HG02938 (cell line): ENCODE measurements around the gene FFAR1.
"Not testable (repeated sequence)": the region's sequence is repeated elsewhere in the genome, so short reads cannot be mapped to it uniquely, and the experiment has no call there.

ENCODE experiments used
- ATAC-seq: cut with Tn5 transposase; IDR thresholded peaks from one replicate; pipeline ENCODE4 v1.9.1; 2021; ENCODE audit warnings: mild to moderate bottlenecking, moderate library complexity; ENCODE audit not compliant: unreplicated experiment

FFAR1 gene

DNA sequence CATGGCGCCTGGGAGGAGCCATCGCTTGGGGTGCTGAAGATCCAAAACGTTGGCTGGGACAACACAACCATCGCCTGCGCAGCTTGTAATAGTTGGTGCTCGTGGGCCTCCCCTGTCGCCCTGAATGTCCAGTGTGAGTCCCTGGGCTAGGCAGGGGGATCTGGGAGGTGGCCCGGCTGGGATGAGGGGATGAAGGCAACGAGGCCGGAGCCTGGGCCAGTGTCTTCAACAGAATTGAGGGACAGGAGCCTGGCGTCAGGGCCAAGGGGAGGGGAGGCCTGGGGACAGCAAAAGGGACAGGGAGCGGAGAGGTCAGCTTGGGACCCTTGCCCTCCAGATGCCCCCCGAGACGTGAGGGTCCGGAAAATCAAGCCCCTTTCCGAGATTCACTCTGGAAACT lies 6.7 kb upstream of the FFAR1 start:
- no peak for ATAC-seq

DNA sequence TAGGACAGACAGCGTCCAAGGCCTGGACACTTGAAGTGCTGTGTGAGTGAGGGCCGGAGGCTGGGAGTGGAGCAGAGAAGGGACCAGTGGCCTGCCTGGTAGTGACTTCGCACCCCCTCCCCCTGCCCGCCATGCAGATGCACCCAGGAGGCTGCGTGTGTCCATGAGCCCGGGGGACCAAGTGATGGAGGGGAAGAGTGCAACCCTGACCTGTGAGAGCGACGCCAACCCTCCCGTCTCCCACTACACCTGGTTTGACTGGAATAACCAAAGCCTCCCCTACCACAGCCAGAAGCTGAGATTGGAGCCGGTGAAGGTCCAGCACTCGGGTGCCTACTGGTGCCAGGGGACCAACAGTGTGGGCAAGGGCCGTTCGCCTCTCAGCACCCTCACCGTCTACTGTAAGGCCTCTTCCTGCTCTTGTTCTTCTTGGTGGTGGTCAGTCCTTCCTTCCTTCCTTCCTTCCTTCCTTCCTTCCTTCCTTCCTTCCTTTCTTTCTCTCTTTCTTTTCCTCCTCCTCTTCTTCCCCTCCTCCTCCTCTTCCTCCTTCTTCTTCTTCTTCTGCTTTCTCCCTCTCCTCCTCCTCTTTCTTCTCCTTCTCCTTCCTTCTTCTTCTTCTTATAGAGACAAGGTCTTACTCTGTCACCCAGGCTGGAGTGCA lies 6.0 kb upstream of the FFAR1 start:
- ATAC-seq: no peak

GRCh38 chr19:35342430-35342829 lies 5.3 kb upstream of the FFAR1 start:
- no peak for ATAC-seq

GRCh38 chr19:35344511-35345031 lies 3.1 kb upstream of the FFAR1 start:
- ATAC-seq: no peak

DNA sequence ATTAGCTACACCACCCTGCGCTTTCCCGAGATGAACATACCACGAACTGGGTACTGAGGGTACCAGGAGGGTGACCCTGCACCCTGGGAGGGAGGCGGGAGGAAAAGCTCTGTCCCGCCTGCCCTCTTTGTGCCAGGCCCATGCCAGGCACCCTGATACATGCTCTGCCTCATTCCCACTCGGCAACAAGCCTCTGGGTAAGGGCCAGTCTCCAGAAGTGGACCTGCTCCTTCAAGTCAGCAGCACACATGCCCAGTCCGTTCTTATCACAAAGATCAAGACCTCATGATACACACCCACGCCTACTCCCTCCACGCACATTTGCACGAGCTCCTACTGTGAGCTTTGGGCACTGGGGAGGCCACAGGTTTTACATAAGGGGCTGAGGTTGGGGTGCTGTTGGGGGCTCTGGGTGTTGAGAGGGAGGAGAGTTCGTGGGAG lies 2.0 kb upstream of the FFAR1 start:
- ATAC-seq: no peak

DNA sequence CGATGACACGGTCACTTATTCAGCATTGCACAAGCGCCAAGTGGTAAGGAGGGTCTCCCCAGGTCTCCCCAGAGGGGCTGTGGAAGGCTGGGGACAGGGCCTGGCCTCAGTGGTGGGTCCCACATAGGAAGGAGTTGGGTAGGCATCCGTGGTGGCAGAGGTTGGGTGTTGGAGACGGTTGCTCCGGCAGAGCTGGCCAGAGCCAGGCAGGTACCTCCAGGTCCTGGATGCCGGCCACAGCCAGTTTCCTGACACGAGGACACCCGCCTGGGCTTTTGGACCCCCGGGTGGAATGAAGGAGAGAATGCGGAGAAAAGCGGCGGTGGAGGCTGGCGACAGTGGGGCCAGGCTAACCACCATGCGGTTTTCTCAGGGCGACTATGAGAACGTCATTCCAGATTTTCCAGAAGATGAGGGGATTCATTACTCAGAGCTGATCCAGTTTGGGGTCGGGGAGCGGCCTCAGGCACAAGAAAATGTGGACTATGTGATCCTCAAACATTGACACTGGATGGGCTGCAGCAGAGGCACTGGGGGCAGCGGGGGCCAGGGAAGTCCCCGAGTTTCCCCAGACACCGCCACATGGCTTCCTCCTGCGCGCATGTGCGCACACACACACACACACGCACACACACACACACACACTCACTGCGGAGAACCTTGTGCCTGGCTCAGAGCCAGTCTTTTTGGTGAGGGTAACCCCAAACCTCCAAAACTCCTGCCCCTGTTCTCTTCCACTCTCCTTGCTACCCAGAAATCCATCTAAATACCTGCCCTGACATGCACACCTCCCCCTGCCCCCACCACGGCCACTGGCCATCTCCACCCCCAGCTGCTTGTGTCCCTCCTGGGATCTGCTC lies 1.3 kb upstream of the FFAR1 start:
- no peak for ATAC-seq

DNA sequence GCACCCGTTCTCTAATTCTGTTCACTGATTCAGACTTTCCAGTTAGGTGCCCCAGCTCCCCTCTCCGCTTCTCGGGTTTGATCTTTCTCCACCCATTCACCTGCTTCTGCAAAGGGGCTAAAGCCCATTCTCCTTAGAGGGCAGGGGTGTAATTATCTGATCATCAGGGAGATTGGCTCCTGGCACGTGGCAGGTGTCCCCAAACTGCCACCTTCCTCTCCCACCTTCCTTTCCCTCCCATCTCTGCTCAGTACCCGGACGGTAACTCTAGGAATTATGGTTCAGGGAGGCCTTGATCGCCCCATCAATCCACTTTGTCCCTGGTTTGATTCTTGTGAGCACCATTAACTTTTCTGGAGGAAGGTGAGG lies 212 bp downstream of the FFAR1 start:
- ATAC-seq: no peak

DNA sequence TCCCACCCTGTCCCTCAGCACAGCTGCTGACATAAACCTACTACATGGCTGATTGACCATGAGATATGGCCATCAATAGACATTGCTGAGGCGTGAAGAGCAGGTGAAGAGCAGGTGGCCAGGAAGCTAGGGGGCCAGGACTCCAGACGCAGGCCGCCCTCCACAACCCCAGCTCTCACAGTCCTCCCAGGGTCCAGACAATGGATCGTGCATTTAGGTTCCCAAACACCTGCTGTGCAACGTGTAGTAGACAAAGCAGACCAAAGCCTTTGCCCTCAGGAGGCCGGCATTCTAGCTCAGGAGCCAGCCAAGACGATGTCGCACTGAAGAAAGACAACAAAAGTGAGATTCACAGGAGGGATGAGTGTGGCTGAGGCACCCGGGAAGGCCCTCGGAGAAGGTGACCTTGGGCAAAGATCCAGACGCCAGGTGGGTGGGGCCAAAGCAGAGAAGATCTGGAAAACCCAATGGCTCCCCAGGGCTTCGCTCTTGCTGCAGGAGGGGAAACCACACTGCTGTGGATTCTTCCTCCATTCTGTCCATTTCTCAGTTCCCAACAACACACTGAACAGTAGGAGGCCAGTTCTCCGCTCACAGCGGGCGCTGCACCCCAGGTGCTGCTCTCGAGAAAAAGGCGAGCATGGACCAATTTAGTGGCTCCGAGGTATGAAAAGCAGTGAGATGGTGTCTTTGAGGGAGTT lies 1.4 kb downstream of the FFAR1 start:
- ATAC-seq: no peak

- ATAC-seq: no peak
Observed at GRCh38 chr19:35349614-35350521, 2.2 kb downstream of the FFAR1 start.

DNA sequence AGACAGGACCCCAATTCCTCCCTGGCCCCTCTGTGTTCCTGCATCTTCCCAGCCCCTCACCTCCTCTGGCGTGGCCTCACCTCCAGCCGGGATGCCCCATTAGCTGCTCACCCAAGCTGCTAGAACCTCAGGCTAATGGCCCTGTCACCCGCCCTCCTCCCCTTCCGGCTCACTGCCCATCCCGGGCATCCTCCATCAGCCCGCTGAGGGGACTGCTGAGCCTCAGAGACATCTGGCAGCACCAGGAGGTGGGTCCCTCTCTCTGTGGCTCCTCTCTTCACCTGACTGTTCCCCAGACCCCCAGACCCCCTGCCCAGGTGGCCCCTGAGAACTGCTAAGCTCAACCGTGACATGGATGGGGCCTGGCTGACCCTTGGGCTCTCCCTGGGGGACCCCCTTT lies 2.9 kb downstream of the FFAR1 start:
- no peak for ATAC-seq

DNA sequence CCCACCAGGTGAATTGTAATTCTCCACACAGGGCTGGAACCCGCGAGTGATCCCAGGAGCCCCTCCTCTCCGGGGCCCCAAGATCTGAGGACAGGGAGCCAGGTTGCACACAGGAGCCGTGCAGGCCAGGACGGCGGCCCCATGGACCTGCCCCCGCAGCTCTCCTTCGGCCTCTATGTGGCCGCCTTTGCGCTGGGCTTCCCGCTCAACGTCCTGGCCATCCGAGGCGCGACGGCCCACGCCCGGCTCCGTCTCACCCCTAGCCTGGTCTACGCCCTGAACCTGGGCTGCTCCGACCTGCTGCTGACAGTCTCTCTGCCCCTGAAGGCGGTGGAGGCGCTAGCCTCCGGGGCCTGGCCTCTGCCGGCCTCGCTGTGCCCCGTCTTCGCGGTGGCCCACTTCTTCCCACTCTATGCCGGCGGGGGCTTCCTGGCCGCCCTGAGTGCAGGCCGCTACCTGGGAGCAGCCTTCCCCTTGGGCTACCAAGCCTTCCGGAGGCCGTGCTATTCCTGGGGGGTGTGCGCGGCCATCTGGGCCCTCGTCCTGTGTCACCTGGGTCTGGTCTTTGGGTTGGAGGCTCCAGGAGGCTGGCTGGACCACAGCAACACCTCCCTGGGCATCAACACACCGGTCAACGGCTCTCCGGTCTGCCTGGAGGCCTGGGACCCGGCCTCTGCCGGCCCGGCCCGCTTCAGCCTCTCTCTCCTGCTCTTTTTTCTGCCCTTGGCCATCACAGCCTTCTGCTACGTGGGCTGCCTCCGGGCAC lies 3.9 kb downstream of the FFAR1 start:
- ATAC-seq: no peak

DNA sequence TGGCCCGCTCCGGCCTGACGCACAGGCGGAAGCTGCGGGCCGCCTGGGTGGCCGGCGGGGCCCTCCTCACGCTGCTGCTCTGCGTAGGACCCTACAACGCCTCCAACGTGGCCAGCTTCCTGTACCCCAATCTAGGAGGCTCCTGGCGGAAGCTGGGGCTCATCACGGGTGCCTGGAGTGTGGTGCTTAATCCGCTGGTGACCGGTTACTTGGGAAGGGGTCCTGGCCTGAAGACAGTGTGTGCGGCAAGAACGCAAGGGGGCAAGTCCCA lies 4.4 kb downstream of the FFAR1 start:
- ATAC-seq: no peak

GRCh38 chr19:35352448-35353304 lies 5.0 kb downstream of the FFAR1 start:
- ATAC-seq: no peak

- ATAC-seq: no peak
Observed at GRCh38 chr19:35353635-35354034, 5.9 kb downstream of the FFAR1 start.

DNA sequence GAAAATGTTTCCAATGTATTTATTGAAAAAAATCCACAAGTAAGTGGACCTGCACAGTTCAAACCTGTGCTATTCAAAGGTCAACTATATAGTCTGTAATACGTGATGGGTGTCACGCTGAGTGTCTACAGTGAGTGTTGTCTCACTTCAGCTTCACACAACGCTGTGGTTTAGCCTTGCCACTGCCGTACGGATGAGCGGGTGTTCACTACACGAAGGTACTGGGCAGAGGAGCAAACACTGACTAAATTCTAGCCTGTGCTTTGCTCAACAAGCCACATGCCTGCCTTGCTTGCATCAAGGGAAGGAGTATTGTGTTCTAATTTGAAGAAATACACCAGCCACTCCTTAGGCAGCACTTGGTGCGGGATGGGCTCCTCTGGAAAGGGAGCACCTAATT lies 7.2 kb downstream of the FFAR1 start:
- no peak for ATAC-seq

GRCh38 chr19:35355791-35356460 lies 8.2 kb downstream of the FFAR1 start:
- no peak for ATAC-seq

DNA sequence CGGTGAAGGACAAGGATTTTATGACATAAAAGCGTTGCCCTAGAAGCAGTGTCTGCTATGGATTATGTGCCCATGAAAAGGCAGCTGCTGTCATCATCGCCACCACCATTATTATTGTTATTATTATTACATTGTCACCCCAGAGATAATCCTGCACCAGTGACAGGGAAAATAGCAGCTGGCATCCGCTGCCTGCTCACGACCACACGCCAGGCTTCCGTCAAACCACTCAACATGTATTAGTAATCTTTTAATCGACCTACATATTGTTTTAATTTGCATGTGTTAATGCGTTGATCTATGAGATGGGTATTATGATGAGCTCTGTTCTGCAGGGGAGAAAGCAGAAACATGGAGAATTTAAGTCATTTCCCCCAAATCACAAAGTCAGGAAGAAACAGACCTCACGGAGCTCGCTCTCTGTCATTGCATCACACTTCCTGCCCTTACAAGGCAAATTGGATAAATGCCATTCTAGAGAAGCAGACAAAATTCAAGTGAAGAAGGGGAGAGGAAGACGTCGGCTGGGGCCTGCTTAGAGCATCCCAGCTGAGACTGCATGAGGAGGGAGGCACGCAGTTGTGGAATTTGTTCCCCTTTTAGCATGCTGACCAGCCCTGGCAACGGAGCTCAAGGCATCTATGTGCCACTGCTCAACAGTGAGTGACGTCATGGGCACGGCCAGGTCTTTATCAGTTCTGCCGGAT lies 10.3 kb downstream of the FFAR1 start, which contains the start of gene FFAR3:
TSS of gene FFAR3 (plus strand) at position 594 of the 707 bp plus-strand sequence. CDS start 431 bp downstream, outside the sequence.
- no peak for ATAC-seq

DNA sequence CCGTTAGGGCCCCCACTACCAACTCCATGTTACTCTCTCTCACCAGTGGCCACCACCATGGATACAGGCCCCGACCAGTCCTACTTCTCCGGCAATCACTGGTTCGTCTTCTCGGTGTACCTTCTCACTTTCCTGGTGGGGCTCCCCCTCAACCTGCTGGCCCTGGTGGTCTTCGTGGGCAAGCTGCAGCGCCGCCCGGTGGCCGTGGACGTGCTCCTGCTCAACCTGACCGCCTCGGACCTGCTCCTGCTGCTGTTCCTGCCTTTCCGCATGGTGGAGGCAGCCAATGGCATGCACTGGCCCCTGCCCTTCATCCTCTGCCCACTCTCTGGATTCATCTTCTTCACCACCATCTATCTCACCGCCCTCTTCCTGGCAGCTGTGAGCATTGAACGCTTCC lies 11.1 kb downstream of the FFAR1 start:
- not testable (repeated sequence) for ATAC-seq
